Natural killer cell (primary cell): ENCODE results near the gene PALLD. TPM values are rescaled to one million over a fixed set of nuclear protein-coding genes. Genes with fewer than 3 reads are reported as not detected.

Source experiments
- ATAC-seq, 3 donors: fragments of 150-1000 bp in 2 of 3; fragments of 200-7000 bp in 1 of 3; cut with Tn5 transposase; 1 replicate in 1 of 3; 2 replicates in 2 of 3; pipeline ENCODE4 v1.10.0; 2021; ENCODE audit warnings: mild to moderate bottlenecking in 2 of 3, moderate library complexity in 2 of 3
- DNase-seq, 2 donors: peaks; one replicate each; pipeline versions ENCODE4 v3.0.0 to v3.0.0-alpha.2; 2013 to 2021; ENCODE audit warnings: mixed read lengths in 1 of 2
- H3K27ac ChIP-seq: one replicate; pipeline ENCODE4 v1.5.1; 2013; ENCODE audit warnings: mild to moderate bottlenecking, low read length
- H3K27me3 ChIP-seq: one replicate; pipeline ENCODE4 v1.6.1; 2013; ENCODE audit warnings: low read length; ENCODE audit not compliant: control insufficient read depth, insufficient read depth
- H3K36me3 ChIP-seq: one replicate; pipeline ENCODE4 v1.6.1; 2013; ENCODE audit warnings: low read length; ENCODE audit not compliant: control insufficient read depth, insufficient read depth
- H3K4me1 ChIP-seq: one replicate; pipeline ENCODE4 v1.6.1; 2013; ENCODE audit warnings: low read length; ENCODE audit not compliant: control insufficient read depth, insufficient read depth
- H3K4me3 ChIP-seq: one replicate; pipeline ENCODE4 v1.5.1; 2013; ENCODE audit warnings: low read length
- H3K9me3 ChIP-seq: one replicate; pipeline ENCODE4 v1.6.1; 2013; ENCODE audit warnings: low read length; ENCODE audit not compliant: control insufficient read depth, insufficient read depth
- H3K27ac Mint-ChIP-seq, 2 donors: one replicate each; pipeline ENCODE4 v1.8.0; 2022; ENCODE audit warnings: mild to moderate bottlenecking in 2 of 2, mixed read lengths in 2 of 2, moderate library complexity in 1 of 2
- H3K27me3 Mint-ChIP-seq, 2 donors: one replicate each; pipeline ENCODE4 v1.8.0; 2022; ENCODE audit warnings: low read depth in 2 of 2, mixed read lengths in 2 of 2
- H3K36me3 Mint-ChIP-seq: one replicate; pipeline ENCODE4 v1.8.0; 2022; ENCODE audit warnings: mixed read lengths
- H3K4me1 Mint-ChIP-seq, 2 donors: one replicate each; pipeline ENCODE4 v1.8.0; 2022; ENCODE audit warnings: mixed read lengths in 2 of 2
- H3K4me3 Mint-ChIP-seq: one replicate; pipeline ENCODE4 v1.8.0; 2022; ENCODE audit warnings: mild to moderate bottlenecking, moderate library complexity, mixed read lengths
- H3K9me3 Mint-ChIP-seq, 2 donors: one replicate each; pipeline ENCODE4 v1.8.0; 2022; ENCODE audit warnings: mixed read lengths in 2 of 2
- CTCF ChIP-seq: fragments of 200-600 bp; IDR thresholded peaks from one replicate; pipeline ENCODE4 v1.8.0; 2022; ENCODE audit warnings: antibody characterized with exemption
- WGBS: methylation state at CpG from one replicate; pipeline ENCODE4 v1.1.7; 2013; ENCODE audit warnings: missing lambda C conversion rate; ENCODE audit not compliant: insufficient coverage; 5-methylcytosine and 5-hydroxymethylcytosine counted together
- intact Hi-C: fragments of 100-400 bp; cut with micrococcal nuclease; formaldehyde crosslinking; loops from one replicate; pipeline ENCODE4 v1.14.2; 2022
- total RNA-seq, 4 donors: library from RNA; stranded (reverse); fragments of 120-200 nt in 1 of 4; gene quantifications; one replicate each; pipeline versions ENCODE4 v1.2.3 to v1.2.4, GENCODE V29; 2013 to 2022

The PALLD gene
- total RNA-seq, 3 donors from 2014 or later (not counting 1 experiment from before 2014, with no cell fraction given) = 15.1 to 25.4 (median 22.8) TPM

GRCh38 chr4:168612450-168613135 lies 115.7 kb downstream of the PALLD start:
- WGBS = 81% methylated on average over 4 of the region's 4 CpGs
- peaks cover 7 to 12% of the 10 kb centered on the region in 2 donors for H3K27me3 Mint-ChIP-seq
- H3K4me1 Mint-ChIP-seq = no peaks in the 10 kb centered on the region
- Histone ChIP-seq H3K4me1 (no peaks in the 10 kb centered on the region), H3K9me3 (no peaks in the 10 kb centered on the region), H3K27ac (no peak overlapping the region), H3K36me3 (no peaks in the 10 kb centered on the region), H3K4me3 (no peak overlapping the region), H3K27me3 (no peaks in the 10 kb centered on the region)
- H3K36me3 Mint-ChIP-seq = no peaks in the 10 kb centered on the region
- ATAC-seq (no peak), DNase-seq (no peak)
- no peak overlapping the region for H3K27ac Mint-ChIP-seq
- no peak overlapping the region for H3K4me3 Mint-ChIP-seq
- H3K9me3 Mint-ChIP-seq = no peaks in the 10 kb centered on the region
- intact Hi-C loops = no loop called here
- no peak for TF ChIP-seq CTCF

GRCh38 chr4:168613869-168614268 lies 117.0 kb downstream of the PALLD start:
- intact Hi-C loops = no loop called here
- Mint-ChIP-seq H3K9me3 (no peaks in the 10 kb centered on the region), H3K4me1 (no peaks in the 10 kb centered on the region), H3K27ac (no peak overlapping the region), H3K36me3 (no peaks in the 10 kb centered on the region), H3K4me3 (no peak overlapping the region), H3K27me3 (peaks cover 6 to 14% of the 10 kb centered on the region in 2 donors)
- DNase-seq = no peak
- no peak overlapping the region for H3K4me3 ChIP-seq
- no peak for ATAC-seq
- H3K27me3 ChIP-seq = no peaks in the 10 kb centered on the region
- H3K27ac ChIP-seq = no peak overlapping the region
- H3K9me3 ChIP-seq = no peaks in the 10 kb centered on the region
- 83% methylated on average over 4 of the region's 5 CpGs for WGBS
- H3K36me3 ChIP-seq = no peaks in the 10 kb centered on the region
- H3K4me1 ChIP-seq = no peaks in the 10 kb centered on the region
- no peak for TF ChIP-seq CTCF

GRCh38 chr4:168614281-168615057 lies 117.6 kb downstream of the PALLD start:
- H3K4me1 Mint-ChIP-seq = no peaks in the 10 kb centered on the region
- ATAC-seq (no peak), DNase-seq (no peak)
- no peaks in the 10 kb centered on the region for H3K4me1 ChIP-seq
- H3K27ac Mint-ChIP-seq = no peak overlapping the region
- H3K27me3 Mint-ChIP-seq = peaks cover 3 to 16% of the 10 kb centered on the region in 2 donors
- WGBS = 87% methylated on average over 2 of the region's 4 CpGs
- H3K36me3 Mint-ChIP-seq = no peaks in the 10 kb centered on the region
- no peaks in the 10 kb centered on the region for H3K9me3 ChIP-seq
- no peak overlapping the region for H3K4me3 ChIP-seq
- intact Hi-C loops = no loop called here
- no peak for TF ChIP-seq CTCF
- no peaks in the 10 kb centered on the region for H3K27me3 ChIP-seq
- H3K36me3 ChIP-seq = no peaks in the 10 kb centered on the region
- H3K4me3 Mint-ChIP-seq = no peak overlapping the region
- H3K9me3 Mint-ChIP-seq = no peaks in the 10 kb centered on the region
- H3K27ac ChIP-seq = no peak overlapping the region
